Mucosa of descending colon (tissue), 3 donors: ENCODE measurements around the gene UGT1A7. TPM values are rescaled to one million over a fixed set of nuclear protein-coding genes. Genes with fewer than 3 reads are reported as not detected.
"Not testable (repeated sequence)": the region's sequence is repeated elsewhere in the genome, so short reads cannot be mapped to it uniquely, and the experiment has no call there.

Experiments
- ATAC-seq: fragments of 200-7000 bp; cut with Tn5 transposase; one replicate; pipeline ENCODE4 v1.9.1; 2020; ENCODE audit warnings: mild to moderate bottlenecking, moderate library complexity
- DNase-seq, 3 donors: peaks; one replicate each; pipeline ENCODE4 v3.0.0-alpha.2; 2020
- H3K36me3 ChIP-seq: fragments of 200-600 bp; one replicate; pipeline ENCODE4 v1.8.0; 2021; ENCODE audit warnings: low read depth, mild to moderate bottlenecking
- H3K4me1 ChIP-seq: fragments of 200-600 bp; one replicate; pipeline ENCODE4 v1.8.0; 2021; ENCODE audit warnings: low read depth, mild to moderate bottlenecking
- H3K4me3 ChIP-seq: fragments of 200-600 bp; one replicate; pipeline ENCODE4 v1.8.0; 2021; ENCODE audit warnings: mild to moderate bottlenecking
- H3K9me3 ChIP-seq: fragments of 200-600 bp; one replicate; pipeline ENCODE4 v1.8.0; 2021; ENCODE audit warnings: mild to moderate bottlenecking
- intact Hi-C, 2 donors: fragments of 100-400 bp; cut with DNase I in 1 of 2; cut with micrococcal nuclease in 1 of 2; formaldehyde crosslinking; loops; one replicate each; pipeline versions ENCODE4 v1.11.0 to v1.11.1; 2022; cut with DNase I, micrococcal nuclease
- total RNA-seq, 3 donors: library from RNA; stranded (reverse); fragmentation: NEBNext Ultra II Directional in 2 of 3; extraction: Animal tissue kit (Norgen Biotek cat#: 25700) in 2 of 3; gene quantifications; one replicate each; pipeline versions ENCODE4 v1.2.1 to v1.2.4, GENCODE V29; 2021 to 2023
- TF ChIP-seq, protein P1 (sequence below): fragments of 200-600 bp; IDR thresholded peaks from one replicate; pipeline ENCODE4 v1.8.0; 2022; ENCODE audit warnings: antibody characterized with exemption, mild to moderate bottlenecking
- donor health status: DM: no; HTN: no; CAD: no; lungs with moderate emphysema.
- donor health status: DM: no; HTN: no; CAD: no.
- donor health status: DM: no; HTN: yes; CAD: no.

The UGT1A7 gene
- total RNA-seq, 3 donors from 2014 or later: 5.4 to 19.5 (median 5.9) TPM

GRCh38 chr2:233700028-233700635, 18.4 kb downstream of the UGT1A7 start:
- Histone ChIP-seq H3K9me3 (no peaks in the 10 kb centered on the region), H3K36me3 (no peaks in the 10 kb centered on the region), H3K4me1 (no peaks in the 10 kb centered on the region), H3K4me3 (no peak overlapping the region)
- TF ChIP-seq, protein P1, sequence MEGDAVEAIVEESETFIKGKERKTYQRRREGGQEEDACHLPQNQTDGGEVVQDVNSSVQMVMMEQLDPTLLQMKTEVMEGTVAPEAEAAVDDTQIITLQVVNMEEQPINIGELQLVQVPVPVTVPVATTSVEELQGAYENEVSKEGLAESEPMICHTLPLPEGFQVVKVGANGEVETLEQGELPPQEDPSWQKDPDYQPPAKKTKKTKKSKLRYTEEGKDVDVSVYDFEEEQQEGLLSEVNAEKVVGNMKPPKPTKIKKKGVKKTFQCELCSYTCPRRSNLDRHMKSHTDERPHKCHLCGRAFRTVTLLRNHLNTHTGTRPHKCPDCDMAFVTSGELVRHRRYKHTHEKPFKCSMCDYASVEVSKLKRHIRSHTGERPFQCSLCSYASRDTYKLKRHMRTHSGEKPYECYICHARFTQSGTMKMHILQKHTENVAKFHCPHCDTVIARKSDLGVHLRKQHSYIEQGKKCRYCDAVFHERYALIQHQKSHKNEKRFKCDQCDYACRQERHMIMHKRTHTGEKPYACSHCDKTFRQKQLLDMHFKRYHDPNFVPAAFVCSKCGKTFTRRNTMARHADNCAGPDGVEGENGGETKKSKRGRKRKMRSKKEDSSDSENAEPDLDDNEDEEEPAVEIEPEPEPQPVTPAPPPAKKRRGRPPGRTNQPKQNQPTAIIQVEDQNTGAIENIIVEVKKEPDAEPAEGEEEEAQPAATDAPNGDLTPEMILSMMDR: no peak
- ATAC-seq: peak; percentile 93
- intact Hi-C loops: no loop called here
- no peak for DNase-seq

GRCh38 chr2:233700842-233701241, 19.1 kb downstream of the UGT1A7 start:
- H3K4me3 ChIP-seq, H3K9me3 ChIP-seq, H3K4me1 ChIP-seq, ATAC-seq, H3K36me3 ChIP-seq, DNase-seq, intact Hi-C loops: not testable (repeated sequence)

DNA sequence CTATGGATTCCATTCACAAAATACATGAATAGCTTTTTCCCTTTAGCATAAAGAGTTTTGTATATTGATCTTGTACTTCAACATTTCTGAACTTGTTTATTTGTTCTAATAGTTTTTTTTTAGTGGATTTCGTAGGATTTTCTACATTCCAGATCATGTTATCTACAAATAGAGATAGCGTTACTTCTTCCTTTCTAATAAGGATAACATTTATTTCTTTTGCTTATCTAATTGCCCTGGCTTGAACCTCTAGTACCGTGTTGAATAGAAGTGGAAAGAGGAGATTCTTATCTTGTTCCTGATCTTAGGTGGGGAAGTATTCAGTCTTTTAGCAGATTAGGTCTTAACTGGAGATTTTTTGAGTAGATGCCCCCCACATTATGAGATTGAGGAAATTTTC, 20.5 kb downstream of the UGT1A7 start:
- intact Hi-C loops: no loop called here
- H3K4me3 ChIP-seq: no peak overlapping the region
- no peaks in the 10 kb centered on the region for H3K4me1 ChIP-seq
- DNase-seq (no peak), ATAC-seq (no peak)
- no peaks in the 10 kb centered on the region for H3K9me3 ChIP-seq
- TF ChIP-seq, protein P1: no peak
- no peaks in the 10 kb centered on the region for H3K36me3 ChIP-seq

GRCh38 chr2:233705911-233706506, 24.3 kb downstream of the UGT1A7 start:
- intact Hi-C loops: no loop called here
- Histone ChIP-seq H3K4me1 (no peaks in the 10 kb centered on the region), H3K36me3 (no peaks in the 10 kb centered on the region), H3K4me3 (no peak overlapping the region), H3K9me3 (no peaks in the 10 kb centered on the region)
- ATAC-seq (peak; percentile 82), DNase-seq (peak in 1 of 3 donors; percentile 36)
- TF ChIP-seq, protein P1: no peak

DNA sequence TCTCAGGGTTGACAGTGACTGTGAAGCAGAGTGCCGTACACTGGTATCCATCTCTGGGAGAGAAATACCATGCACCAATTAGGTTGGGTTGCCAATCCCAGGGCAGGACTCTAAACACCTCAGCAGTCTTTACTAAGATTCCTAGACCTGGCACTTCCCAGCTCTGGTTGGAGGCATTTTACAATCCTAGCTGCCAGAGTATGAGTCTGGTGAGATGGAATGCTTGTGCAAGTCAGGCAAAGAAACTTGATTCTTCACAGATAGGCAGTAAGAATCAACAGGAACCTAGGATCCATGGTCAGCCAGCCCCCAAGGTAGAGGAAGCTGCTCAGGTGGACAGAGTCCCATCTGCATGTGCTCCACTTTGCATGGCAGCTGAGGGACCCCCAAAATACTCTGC, 25.0 kb downstream of the UGT1A7 start:
- no peak for DNase-seq
- Histone ChIP-seq H3K4me1 (no peaks in the 10 kb centered on the region), H3K9me3 (no peaks in the 10 kb centered on the region), H3K36me3 (no peaks in the 10 kb centered on the region), H3K4me3 (no peak overlapping the region)
- TF ChIP-seq, protein P1: no peak
- no peak for ATAC-seq
- intact Hi-C loops: no loop called here

DNA sequence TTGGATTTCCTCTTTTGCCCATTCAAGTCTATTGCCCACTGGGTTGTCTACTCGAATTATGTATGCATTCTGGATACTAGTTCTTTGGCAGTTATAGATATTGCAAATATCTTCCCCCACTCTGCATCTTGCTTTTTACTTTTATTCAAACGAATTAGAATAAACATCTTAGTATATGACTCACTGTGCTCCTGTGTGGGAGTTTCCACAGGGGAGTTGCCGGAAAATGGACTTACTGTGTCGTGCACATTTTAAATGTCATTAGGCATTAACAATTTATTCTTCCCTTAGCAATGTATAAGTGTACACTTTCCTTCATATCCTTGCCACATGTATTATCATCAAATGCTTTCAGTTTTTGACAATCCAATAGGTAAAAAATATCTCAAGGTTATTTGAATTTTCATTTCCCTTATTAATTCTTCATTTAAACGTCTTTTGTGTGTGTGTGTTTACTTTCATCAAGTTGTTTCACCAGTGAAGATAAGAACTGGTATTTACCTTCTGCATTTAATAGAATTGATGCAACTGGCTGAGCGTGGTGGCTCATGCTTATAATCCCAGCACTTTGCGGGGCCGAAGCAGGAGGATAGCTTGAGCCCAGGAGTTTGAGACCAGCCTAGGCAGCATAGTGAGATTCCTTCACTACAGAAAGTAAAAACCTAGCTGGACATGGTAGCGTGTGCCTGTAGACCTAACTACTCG, 26.4 kb downstream of the UGT1A7 start:
- Histone ChIP-seq H3K9me3 (no peaks in the 10 kb centered on the region), H3K4me3 (no peak overlapping the region), H3K36me3 (no peaks in the 10 kb centered on the region), H3K4me1 (no peaks in the 10 kb centered on the region)
- TF ChIP-seq, protein P1: no peak
- DNase-seq (no peak), ATAC-seq (no peak)
- intact Hi-C loops: no loop called here
